Peyer's patch (tissue), 4 donors: ENCODE results near the gene BCHE. TPM values are rescaled to one million over a fixed set of nuclear protein-coding genes. Genes with fewer than 3 reads are reported as not detected.

Experiments used
- DNase-seq, 3 donors: peaks; one replicate each; pipeline ENCODE4 v3.0.0-alpha.2; 2017 to 2019
- H3K27ac ChIP-seq, 4 donors: fragments of 200-600 bp; sonication (generic); one replicate each; pipeline ENCODE4 v1.5.1; 2016 to 2019
- H3K27me3 ChIP-seq, 2 donors: fragments of 200-600 bp; sonication (generic); one replicate each; pipeline ENCODE4 v1.5.1; 2019
- H3K36me3 ChIP-seq, 3 donors: fragments of 200-600 bp; sonication (generic); one replicate each; pipeline ENCODE4 v1.5.1; 2016 to 2019
- H3K4me1 ChIP-seq, 4 donors: fragments of 200-600 bp; sonication (generic); one replicate each; pipeline ENCODE4 v1.5.1; 2016 to 2019
- H3K4me3 ChIP-seq, 4 donors: fragments of 200-600 bp; sonication (generic); 1 replicate in 3 of 4; 2 replicates in 1 of 4; pipeline ENCODE4 v1.5.1; 2016 to 2019; ENCODE audit warnings: mild to moderate bottlenecking in 1 of 4
- H3K9me3 ChIP-seq, 4 donors: fragments of 200-600 bp; sonication (generic); one replicate each; pipeline ENCODE4 v1.5.1; 2016 to 2019; ENCODE audit warnings: mild to moderate bottlenecking in 1 of 4
- CTCF ChIP-seq, 6 experiments: fragments of 450-650 bp in 4 of 6; fragments of 200-600 bp in 2 of 6; sonication (generic) in 1 of 6; IDR thresholded peaks; one replicate each; pipeline ENCODE4 v1.5.1; 2017 to 2019; ENCODE audit warnings: antibody characterized with exemption in 6 of 6, mild to moderate bottlenecking in 3 of 6, moderate library complexity in 1 of 6
- POLR2A ChIP-seq, 2 donors: fragments of 450-650 bp; IDR thresholded peaks; one replicate each; pipeline ENCODE4 v1.5.1; 2017; ENCODE audit warnings: antibody characterized with exemption in 2 of 2, mild to moderate bottlenecking in 2 of 2, moderate library complexity in 2 of 2
- total RNA-seq, 4 donors: library from RNA; depleted of rRNA; stranded (reverse); fragments of >200 nt; gene quantifications; one replicate each; pipeline ENCODE4 v1.1.0, GENCODE V29; 2016

The BCHE gene
- total RNA-seq, 4 donors from 2014 or later = 0.67 to 5.0 (median 3.4) TPM

GRCh38 chr3:165770781-165771180 is 66.4 kb downstream of the BCHE start:
- H3K36me3 ChIP-seq = no peaks in the 10 kb centered on the region
- TF ChIP-seq POLR2A (IDR thresholded peaks at IDR 0.05) = no peak
- TF ChIP-seq CTCF (IDR thresholded peaks at IDR 0.05) = no peak
- no peak overlapping the region for H3K4me3 ChIP-seq
- no peak overlapping the region for H3K27ac ChIP-seq
- H3K9me3 ChIP-seq = no peaks in the 10 kb centered on the region
- DNase-seq = no peak
- no peaks in the 10 kb centered on the region for H3K27me3 ChIP-seq
- H3K4me1 ChIP-seq = no peaks in the 10 kb centered on the region

DNA sequence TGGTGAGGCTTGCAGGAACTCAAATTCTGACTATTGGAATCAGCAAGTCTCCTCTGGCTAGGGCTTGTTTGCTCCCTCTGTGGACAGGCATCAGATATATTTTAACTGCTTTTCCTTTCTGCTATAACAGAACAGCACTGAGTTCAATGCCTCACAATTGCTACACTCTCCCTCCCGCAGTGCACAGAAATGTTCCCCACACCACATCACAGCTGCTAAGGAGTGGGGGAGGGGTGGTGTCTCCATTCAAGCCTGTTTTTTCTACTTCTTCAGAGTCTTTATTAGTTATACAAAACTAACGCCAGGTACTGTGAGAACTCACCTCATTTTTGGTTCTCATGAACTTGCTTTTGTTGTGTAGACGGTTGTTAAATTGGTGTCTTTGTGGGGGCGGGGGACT is 68.5 kb downstream of the BCHE start:
- no peak overlapping the region for H3K27ac ChIP-seq
- no peaks in the 10 kb centered on the region for H3K27me3 ChIP-seq
- TF ChIP-seq POLR2A (IDR thresholded peaks at IDR 0.05) (no peak), CTCF (IDR thresholded peaks at IDR 0.05) (no peak)
- no peak for DNase-seq
- no peaks in the 10 kb centered on the region for H3K9me3 ChIP-seq
- no peaks in the 10 kb centered on the region for H3K4me1 ChIP-seq
- H3K4me3 ChIP-seq = no peak overlapping the region
- no peaks in the 10 kb centered on the region for H3K36me3 ChIP-seq

DNA sequence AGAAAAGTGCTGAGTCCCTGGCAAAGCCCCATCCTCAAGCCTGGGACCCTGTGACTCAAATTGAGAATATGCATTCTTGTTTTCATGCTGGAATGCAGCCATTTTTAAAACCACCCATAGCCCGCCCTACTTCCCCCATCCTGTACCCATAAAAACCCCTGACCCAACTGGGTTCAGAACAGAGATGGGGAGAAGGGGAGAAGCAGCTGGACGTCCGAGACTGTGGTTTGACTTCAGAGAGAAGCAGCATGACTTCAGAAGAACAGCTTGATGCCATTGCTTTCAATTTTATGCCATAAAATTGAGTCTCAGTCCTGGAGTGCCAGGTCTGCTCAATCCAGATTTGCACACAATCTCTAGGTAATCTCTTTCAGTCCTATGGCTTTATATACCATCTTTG is 78.2 kb downstream of the BCHE start:
- no peaks in the 10 kb centered on the region for H3K4me1 ChIP-seq
- no peak overlapping the region for H3K4me3 ChIP-seq
- H3K36me3 ChIP-seq = no peaks in the 10 kb centered on the region
- no peak for DNase-seq
- H3K9me3 ChIP-seq = no peaks in the 10 kb centered on the region
- H3K27ac ChIP-seq = no peak overlapping the region
- H3K27me3 ChIP-seq = no peaks in the 10 kb centered on the region
- TF ChIP-seq CTCF (IDR thresholded peaks at IDR 0.05) = no peak

GRCh38 chr3:165755571-165755970 is 81.7 kb downstream of the BCHE start:
- no peaks in the 10 kb centered on the region for H3K9me3 ChIP-seq
- no peaks in the 10 kb centered on the region for H3K27me3 ChIP-seq
- H3K36me3 ChIP-seq = no peaks in the 10 kb centered on the region
- TF ChIP-seq CTCF (IDR thresholded peaks at IDR 0.05) (no peak), POLR2A (IDR thresholded peaks at IDR 0.05) (no peak)
- no peaks in the 10 kb centered on the region for H3K4me1 ChIP-seq
- no peak overlapping the region for H3K4me3 ChIP-seq
- no peak for DNase-seq
- H3K27ac ChIP-seq = no peak overlapping the region

DNA sequence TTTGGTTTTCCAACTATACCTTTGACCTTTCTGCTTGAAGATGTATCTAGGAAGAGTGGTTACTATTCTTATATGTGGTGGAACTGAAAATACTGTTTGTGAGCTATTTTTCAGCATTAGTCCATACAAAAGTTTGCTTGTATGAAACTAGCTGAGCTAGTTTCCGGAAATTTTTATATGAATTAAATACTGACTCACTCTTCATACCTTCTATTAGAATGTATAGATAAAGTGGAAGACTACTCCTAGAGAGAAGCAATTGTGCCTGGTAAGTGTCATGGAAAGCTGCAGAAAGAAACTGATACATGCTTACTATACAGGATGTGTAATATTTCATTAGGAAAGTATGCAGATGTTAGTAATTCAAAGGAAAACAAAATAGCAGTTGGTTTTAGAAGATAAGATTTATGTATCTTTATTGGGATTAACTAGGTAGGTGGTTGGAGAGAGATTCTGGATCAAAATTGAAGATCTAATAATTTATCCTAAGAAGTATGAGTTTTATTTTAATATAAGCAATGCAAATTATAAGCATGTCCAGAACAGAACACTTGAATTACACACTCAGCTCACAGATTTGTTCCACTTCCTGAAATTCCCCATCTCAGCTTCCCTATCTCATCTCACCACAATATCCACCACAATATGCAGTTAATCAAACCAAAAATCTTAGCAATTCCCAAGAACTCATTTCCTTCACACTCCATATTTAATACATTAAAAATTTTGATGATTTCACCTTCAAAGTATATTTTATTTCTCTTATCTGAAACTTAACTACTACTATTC is 82.8 kb downstream of the BCHE start:
- H3K36me3 ChIP-seq = no peaks in the 10 kb centered on the region
- TF ChIP-seq CTCF (IDR thresholded peaks at IDR 0.05) = no peak
- no peak for TF ChIP-seq POLR2A (IDR thresholded peaks at IDR 0.05)
- H3K4me1 ChIP-seq = no peaks in the 10 kb centered on the region
- no peak overlapping the region for H3K4me3 ChIP-seq
- no peaks in the 10 kb centered on the region for H3K27me3 ChIP-seq
- H3K9me3 ChIP-seq = no peaks in the 10 kb centered on the region
- no peak overlapping the region for H3K27ac ChIP-seq
- no peak for DNase-seq
